ENCODE results near the gene COL13A1. TPM values are rescaled to one million over a fixed set of nuclear protein-coding genes. Genes with fewer than 3 reads are reported as not detected.

COL13A1 gene
- total RNA-seq, 1 experiment from 2014 or later = 5.9 TPM

DNA sequence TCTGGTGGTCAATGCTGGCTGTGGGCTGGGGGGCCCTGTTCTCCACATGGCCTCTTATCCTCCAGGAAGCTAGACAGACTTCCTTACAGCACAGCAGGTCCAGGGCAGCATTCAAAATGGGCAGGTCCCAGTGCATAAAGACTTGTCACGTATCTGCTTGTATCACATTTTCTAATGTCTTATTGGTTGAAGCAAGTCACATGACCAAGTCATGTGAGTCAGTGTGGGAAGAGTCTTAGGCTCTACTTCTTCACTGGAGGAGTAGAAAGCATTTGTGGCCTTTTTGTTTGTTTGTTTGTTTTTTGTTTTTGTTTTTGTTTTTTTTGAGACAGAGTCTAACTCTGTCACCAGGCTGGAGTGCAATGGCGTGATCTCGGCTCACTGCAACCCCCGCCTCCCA is 104.7 kb downstream of the COL13A1 start:
- RAD21 ChIA-PET (ENCODE audit: low non-redundant PET in 1 of 2, low total read pairs in 2 of 2, uncharacterized antibody in 2 of 2, unreplicated experiment in 2 of 2) = no interaction called here
- CTCF ChIA-PET = interaction anchor here (2.6 kb wide), 1 partner anchor 9 kb away, joined by 10 read pairs; no protein-coding TSS in a partner anchor
- DNase-seq (ENCODE audit: low read depth, low spot score) = no peak
- no peak overlapping the region for H2AFZ ChIP-seq (ENCODE audit: low read depth, low read length, poor library complexity, severe bottlenecking)
- no peak for TF ChIP-seq SRF (IDR thresholded peaks at IDR 0.05; ENCODE audit: low read depth)
- TF ChIP-seq RAD21 (IDR thresholded peaks at IDR 0.05; ENCODE audit: low read depth) = no peak
- TF ChIP-seq EZH2 (IDR thresholded peaks at IDR 0.05) = no peak
- no peak for TF ChIP-seq YY1 (IDR thresholded peaks at IDR 0.05; ENCODE audit: extremely low read depth, insufficient replicate concordance, low read depth, low read length)
- TF ChIP-seq TCF7L2 (IDR thresholded peaks at IDR 0.05; ENCODE audit: borderline replicate concordance, extremely low read depth, insufficient read depth, insufficient read length) = no peak
- TF ChIP-seq CBX3 (IDR thresholded peaks at IDR 0.05; ENCODE audit: low read depth) = no peak
- TF ChIP-seq POLR2AphosphoS5 (IDR thresholded peaks at IDR 0.05; ENCODE audit: low read depth, low read length) = no peak
- no peak for TF ChIP-seq EZH2phosphoT487 (IDR thresholded peaks at IDR 0.05; ENCODE audit: borderline replicate concordance)
- no peak for TF ChIP-seq SIN3A (IDR thresholded peaks at IDR 0.05; ENCODE audit: low read depth)
- TF ChIP-seq ZNF274 (IDR thresholded peaks at IDR 0.05; ENCODE audit: low read depth, low read length) = no peak
- no peak for TF ChIP-seq ZFX (IDR thresholded peaks at IDR 0.05)
- no peak for TF ChIP-seq MAX (IDR thresholded peaks at IDR 0.05)
- no peak for TF ChIP-seq JUND (IDR thresholded peaks at IDR 0.05)
- no peak for TF ChIP-seq ATF3 (IDR thresholded peaks at IDR 0.05)
- TF ChIP-seq EGR1 (IDR thresholded peaks at IDR 0.05; ENCODE audit: low read depth) = no peak
- TF ChIP-seq, protein P1, sequence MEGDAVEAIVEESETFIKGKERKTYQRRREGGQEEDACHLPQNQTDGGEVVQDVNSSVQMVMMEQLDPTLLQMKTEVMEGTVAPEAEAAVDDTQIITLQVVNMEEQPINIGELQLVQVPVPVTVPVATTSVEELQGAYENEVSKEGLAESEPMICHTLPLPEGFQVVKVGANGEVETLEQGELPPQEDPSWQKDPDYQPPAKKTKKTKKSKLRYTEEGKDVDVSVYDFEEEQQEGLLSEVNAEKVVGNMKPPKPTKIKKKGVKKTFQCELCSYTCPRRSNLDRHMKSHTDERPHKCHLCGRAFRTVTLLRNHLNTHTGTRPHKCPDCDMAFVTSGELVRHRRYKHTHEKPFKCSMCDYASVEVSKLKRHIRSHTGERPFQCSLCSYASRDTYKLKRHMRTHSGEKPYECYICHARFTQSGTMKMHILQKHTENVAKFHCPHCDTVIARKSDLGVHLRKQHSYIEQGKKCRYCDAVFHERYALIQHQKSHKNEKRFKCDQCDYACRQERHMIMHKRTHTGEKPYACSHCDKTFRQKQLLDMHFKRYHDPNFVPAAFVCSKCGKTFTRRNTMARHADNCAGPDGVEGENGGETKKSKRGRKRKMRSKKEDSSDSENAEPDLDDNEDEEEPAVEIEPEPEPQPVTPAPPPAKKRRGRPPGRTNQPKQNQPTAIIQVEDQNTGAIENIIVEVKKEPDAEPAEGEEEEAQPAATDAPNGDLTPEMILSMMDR (IDR thresholded peaks at IDR 0.05 in 2 of 3, conservative IDR thresholded peaks at IDR 0.05 in 1 of 3; ENCODE audit: borderline replicate concordance in 1 of 3, insufficient read depth in 1 of 3, low read depth in 2 of 3, low read length in 2 of 3) = no peak
- TF ChIP-seq, protein P2, sequence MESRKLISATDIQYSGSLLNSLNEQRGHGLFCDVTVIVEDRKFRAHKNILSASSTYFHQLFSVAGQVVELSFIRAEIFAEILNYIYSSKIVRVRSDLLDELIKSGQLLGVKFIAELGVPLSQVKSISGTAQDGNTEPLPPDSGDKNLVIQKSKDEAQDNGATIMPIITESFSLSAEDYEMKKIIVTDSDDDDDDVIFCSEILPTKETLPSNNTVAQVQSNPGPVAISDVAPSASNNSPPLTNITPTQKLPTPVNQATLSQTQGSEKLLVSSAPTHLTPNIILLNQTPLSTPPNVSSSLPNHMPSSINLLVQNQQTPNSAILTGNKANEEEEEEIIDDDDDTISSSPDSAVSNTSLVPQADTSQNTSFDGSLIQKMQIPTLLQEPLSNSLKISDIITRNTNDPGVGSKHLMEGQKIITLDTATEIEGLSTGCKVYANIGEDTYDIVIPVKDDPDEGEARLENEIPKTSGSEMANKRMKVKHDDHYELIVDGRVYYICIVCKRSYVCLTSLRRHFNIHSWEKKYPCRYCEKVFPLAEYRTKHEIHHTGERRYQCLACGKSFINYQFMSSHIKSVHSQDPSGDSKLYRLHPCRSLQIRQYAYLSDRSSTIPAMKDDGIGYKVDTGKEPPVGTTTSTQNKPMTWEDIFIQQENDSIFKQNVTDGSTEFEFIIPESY (IDR thresholded peaks at IDR 0.05; ENCODE audit: extremely low read depth, insufficient replicate concordance, low read length) = no peak
- TF ChIP-seq POLR2A (IDR thresholded peaks at IDR 0.05; ENCODE audit: borderline replicate concordance, extremely low read depth, insufficient read depth, insufficient read length) = no peak
- no peak overlapping the region for H3K27ac ChIP-seq (ENCODE audit: low read depth, low read length)
- H3K4me3 ChIP-seq (replicated peaks in 1 of 2; ENCODE audit: low read depth in 1 of 2, low read length in 2 of 2) = no peak overlapping the region
- no peaks in the 10 kb centered on the region for H3K9me2 ChIP-seq (ENCODE audit: insufficient read depth)
- no peaks in the 10 kb centered on the region for H4K20me1 ChIP-seq (ENCODE audit: insufficient read depth)
- no TSS peak for BruUV-seq (replicated peaks)
- H3K9ac ChIP-seq (ENCODE audit: low read length) = no peak overlapping the region
- H3K4me1 ChIP-seq (ENCODE audit: control insufficient read depth in 1 of 2, insufficient read depth in 2 of 2, low read length in 2 of 2) = peaks cover 0 to 6% of the 10 kb centered on the region in 2 experiments; a peak in 3 of 4 replicates
- H3K9me3 ChIP-seq (ENCODE audit: control insufficient read depth in 1 of 2, insufficient read depth in 1 of 2, low read depth in 1 of 2, low read length in 2 of 2) = no peaks in the 10 kb centered on the region
- no peaks in the 10 kb centered on the region for H3K79me2 ChIP-seq (ENCODE audit: insufficient read depth, low read length)
- no peaks in the 10 kb centered on the region for H3K27me3 ChIP-seq (ENCODE audit: insufficient read depth, low read length)
- H3K4me2 ChIP-seq (ENCODE audit: low read length) = no peak overlapping the region
- no peaks in the 10 kb centered on the region for H3K36me3 ChIP-seq (ENCODE audit: control insufficient read depth in 1 of 2, insufficient read depth in 2 of 2, low read length in 2 of 2)
- intact Hi-C loops (cut with micrococcal nuclease) = no loop called here
- POLR2A ChIA-PET = no interaction called here
- no peak for ATAC-seq
